GM12874 (cell line): Measurements from ENCODE around the gene TMEM88.

Experiments used
- CTCF ChIP-seq: IDR thresholded peaks from 2 replicates; pipeline ENCODE4 v1.5.1; 2011; ENCODE audit warnings: low read depth, mild to moderate bottlenecking, control low read depth, low read length, moderate library complexity; ENCODE audit not compliant: insufficient read depth

TMEM88 gene

DNA sequence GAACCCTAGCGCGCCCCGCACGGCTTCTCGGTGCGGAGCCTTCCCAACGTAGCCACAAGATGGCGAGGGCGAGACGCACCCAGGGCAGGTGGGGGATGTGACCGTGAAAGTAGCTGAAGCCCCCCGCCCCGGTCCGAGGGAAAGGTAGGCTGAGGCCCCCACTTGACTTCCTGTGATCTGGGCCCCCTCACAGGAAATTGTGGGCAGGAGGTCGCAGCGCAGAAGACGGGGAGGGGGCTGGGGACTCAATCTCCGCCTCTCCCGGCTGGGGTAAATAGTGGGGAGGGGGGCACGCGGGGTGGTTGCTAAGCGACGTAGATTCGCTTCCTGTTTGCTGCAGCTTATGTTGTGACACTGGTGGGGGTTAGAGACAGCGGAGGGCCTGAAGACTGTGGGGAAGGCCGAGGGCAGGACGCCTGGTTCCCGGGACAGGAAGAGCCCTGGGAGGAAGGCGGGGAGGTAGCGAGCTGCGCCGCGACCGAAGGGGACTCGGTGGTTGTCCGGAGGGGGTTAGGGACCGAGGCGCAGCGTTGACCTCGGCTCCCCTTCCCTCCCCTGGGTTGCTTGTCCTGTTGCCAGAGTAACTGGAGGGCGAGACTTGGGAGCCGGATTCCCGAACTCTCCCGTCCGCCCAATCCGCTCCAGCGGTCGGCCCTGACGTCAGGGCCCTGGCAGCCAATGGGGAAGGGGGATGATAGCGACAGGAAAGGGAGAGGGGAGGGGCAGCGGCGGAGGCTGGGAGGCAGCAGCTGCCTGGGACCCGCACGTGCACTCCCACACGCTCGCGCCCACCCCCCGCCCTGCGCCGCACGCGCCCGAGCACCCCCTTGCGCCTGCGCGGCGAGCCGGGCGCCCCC, 19.7 kb upstream of the TMEM88 start:
- peak; percentile 82 for TF ChIP-seq CTCF

- no peak for TF ChIP-seq CTCF
These were observed 18.9 kb upstream of the TMEM88 start for GRCh38 chr17:7835814-7836595.

DNA sequence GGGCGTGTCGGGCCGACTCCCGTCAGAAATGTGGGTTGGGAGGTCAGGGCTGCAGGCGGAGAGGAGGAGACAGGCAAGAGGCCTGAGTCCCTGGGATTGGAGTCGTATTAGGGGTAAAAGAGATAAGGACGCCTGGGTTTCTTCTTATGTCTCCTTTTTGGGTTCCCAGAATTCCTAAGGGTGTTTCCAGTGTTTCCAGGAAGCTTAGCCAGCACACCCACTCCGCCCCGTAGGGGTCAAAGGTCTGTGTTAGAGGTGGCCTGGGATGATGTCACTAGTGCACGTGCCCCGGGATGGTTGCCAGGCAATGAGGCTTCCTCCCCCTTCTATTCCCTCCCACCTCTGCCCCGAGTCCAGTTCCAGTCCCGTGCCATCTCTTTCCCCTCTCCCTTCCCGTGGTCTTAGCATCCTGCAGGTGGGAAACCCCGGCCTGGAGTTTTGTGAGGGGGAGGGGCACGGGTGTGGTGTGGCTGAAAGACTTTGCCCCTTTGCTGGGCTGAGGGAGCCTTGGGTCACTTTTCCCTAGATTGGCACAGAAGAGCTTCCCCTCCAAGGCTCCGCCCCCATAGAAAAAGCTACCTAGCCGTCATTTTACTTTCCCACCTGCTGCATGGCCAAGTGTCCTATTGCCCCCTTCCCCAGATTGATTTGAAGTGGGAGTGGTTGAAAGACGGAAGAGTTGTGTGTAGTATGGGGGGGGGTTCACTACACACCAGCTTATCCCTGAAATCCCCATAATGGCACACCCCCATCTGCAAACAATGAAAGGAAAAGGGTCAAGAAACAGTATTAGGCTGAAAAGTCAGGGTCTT, 18.1 kb upstream of the TMEM88 start:
- no peak for TF ChIP-seq CTCF

GRCh38 chr17:7837408-7838088, 17.3 kb upstream of the TMEM88 start:
- no peak for TF ChIP-seq CTCF

DNA sequence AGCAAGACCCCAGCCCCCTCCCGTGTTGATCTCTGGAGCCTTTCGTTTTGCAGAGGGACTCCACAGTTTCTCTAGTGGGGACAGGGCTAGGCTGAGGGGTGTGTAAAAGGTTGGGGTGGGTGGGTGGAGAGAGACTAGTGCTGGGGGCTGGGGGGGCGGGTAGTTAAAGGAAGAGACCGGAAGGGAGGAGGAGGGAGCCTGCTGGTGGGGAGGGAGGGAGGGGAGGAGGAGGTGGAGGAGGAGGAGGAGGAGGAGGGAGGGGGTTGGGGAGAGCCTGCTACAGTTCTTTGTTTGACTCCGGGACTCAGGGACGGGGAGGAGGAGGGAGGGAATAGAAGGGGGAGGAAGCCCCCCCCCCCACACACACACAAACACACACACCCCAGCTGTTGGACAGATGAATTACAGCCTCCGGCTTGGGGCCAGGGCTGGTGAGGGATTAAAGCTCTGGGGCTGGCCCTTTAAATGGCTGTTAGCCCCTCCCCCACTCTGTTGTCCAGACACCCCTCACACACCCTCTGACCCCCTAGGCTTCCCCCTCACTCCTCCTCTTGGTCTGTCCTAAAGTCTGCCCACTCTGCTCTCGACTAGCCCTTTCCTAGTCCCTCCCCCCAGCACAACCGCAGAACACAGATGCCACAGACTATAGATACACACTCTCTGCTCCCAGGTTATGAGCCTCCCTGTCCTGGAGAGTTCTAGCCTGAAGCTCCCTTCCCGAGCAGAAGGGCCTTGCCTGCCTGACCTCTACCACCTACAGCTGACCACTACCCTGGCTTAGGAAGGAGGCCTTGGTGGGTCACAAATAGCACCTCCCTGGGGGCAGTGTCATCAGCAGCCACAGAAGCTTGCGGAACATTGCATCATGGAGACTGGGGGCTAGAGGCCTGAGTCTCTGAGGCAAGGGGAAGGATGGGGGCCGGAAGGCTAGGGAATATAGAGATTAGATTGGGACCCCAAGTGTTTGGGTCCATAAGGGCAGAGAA, 16.5 kb upstream of the TMEM88 start:
- no peak for TF ChIP-seq CTCF

- TF ChIP-seq CTCF, result no peak
These were observed 15.5 kb upstream of the TMEM88 start for GRCh38 chr17:7839190-7839875.
